Tongue (tissue), 2 donors: ENCODE data around the gene DSTN. TPM values are rescaled to one million over a fixed set of nuclear protein-coding genes. Genes with fewer than 3 reads are reported as not detected.

Experiments used
- DNase-seq: peaks from one replicate; pipeline ENCODE4 v3.0.0-alpha.2; 2015
- total RNA-seq: library from RNA; depleted of rRNA; stranded (reverse); fragments of >200 nt; gene quantifications from one replicate; pipeline ENCODE4 v1.2.3, GENCODE V29; 2014

DSTN gene
- total RNA-seq, 1 donor from 2014 or later = 244 TPM

DNA sequence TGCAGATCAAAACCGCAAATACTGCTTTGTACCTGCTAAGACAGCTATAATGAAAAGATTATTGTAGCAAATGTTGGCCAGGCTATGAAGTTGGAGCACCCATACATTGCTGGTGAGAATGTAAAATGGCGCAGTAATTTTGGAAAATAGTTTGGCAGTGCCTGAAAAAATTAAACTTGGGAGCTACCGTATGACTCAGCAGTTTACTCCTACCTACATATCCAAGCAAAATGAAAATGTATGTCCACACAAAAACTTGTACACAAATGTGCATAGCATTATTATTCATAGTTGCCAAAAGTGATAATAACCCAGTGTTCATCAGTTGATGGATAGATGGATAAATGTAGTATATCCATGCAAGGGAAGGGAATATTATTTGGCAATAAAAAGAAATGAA lies 13.3 kb downstream of the DSTN start:
- DNase-seq = no peak

DNA sequence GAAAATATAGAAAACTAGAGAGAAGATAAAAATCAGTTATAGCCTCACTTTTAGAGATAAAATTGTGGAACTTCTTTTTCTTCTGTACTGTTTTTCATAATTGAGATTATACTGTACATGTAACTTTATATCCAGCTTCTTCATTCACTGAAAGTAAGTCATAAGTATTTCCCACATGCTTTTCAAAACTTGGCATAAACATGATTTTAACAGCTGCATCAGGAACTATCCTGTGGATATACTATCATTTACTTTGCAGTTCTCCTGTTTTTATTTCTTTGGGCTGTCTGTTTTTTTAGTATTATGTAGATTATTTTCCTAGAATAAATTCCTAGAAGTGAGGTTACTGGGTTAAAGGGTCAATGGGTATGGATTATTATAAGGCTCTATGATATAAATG lies 14.8 kb downstream of the DSTN start:
- peak; percentile 78 for DNase-seq

DNA sequence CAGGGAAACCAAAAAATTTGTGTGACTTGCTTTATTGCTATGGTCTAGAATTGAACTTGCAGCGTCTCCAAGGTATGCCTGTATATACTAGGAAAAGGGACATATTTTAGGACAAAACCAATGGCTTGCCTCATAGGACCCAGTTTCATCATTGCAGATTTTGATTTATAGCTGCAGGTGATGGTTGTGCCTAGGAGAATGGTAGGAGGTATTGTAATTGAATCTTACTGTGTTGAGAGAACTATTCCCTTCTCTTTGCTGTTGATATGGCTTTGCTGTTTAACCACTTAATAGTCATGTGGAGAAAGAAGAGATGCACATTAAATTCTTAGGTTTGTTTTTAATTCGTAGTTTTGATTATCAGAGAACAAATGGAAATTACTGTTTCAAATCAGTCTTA lies 16.4 kb downstream of the DSTN start:
- no peak for DNase-seq

GRCh38 chr20:17587148-17587547 lies 17.3 kb downstream of the DSTN start:
- DNase-seq = no peak

DNA sequence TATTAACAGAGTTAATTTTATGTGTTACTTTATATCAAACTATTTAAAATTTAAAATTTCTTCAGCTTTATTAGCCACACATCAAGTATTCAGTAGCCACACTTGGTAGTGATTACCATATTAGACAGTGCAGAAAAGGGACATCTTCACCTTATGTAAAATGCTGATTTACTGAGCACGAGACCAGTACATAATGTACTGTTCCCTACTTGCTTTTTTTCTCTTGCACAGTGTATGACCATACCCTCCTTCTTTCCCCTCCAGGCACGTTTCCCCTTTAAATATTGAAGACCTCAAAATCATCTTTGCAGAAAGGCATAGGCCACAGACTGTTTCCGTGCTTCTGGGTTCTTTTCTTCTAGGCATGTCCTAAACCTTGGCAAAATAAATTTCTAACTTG lies 17.9 kb downstream of the DSTN start:
- no peak for DNase-seq

GRCh38 chr20:17589161-17589834 lies 19.4 kb downstream of the DSTN start:
- no peak for DNase-seq

GRCh38 chr20:17590245-17590644 lies 20.4 kb downstream of the DSTN start:
- no peak for DNase-seq

DNA sequence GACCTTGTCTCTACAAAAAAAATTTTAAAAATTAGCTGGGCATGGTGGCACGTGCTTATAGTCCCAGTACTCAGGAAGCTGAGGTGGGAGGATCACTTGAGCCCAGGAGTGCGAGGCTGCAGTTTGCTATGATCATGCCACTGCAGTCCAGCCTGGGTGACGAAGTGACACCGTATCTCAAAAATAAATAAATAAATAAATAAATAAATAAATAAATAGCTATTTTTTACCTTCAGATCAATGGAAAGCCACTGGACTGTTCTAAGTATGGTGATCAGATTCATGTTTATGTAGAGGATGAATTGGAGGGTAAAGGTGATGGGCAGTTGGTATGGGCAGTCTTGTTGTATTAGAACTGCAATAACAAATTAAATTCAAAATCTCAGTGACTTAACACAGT lies 24.0 kb downstream of the DSTN start:
- no peak for DNase-seq

GRCh38 chr20:17594443-17594842 lies 24.6 kb downstream of the DSTN start:
- DNase-seq = peak; percentile 73

DNA sequence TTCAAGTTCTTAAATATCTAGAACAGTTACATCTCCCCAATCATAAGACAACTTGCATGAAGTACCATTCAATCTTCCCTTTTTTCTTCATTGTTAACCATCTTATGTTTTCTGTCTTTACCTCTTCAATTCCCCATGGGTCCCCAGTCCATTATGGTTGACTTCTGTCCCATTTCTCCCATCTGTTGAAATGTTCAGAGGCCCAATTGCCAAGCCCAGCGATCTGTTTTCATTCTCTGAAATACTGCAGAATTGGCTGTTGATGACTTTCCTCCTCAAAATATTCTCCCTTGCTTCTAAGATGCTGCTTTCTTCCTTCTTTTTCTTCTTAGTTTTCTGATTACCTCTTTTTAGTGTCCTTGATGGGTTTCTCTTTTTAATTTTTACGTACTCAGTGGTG lies 26.0 kb downstream of the DSTN start:
- DNase-seq = no peak

DNA sequence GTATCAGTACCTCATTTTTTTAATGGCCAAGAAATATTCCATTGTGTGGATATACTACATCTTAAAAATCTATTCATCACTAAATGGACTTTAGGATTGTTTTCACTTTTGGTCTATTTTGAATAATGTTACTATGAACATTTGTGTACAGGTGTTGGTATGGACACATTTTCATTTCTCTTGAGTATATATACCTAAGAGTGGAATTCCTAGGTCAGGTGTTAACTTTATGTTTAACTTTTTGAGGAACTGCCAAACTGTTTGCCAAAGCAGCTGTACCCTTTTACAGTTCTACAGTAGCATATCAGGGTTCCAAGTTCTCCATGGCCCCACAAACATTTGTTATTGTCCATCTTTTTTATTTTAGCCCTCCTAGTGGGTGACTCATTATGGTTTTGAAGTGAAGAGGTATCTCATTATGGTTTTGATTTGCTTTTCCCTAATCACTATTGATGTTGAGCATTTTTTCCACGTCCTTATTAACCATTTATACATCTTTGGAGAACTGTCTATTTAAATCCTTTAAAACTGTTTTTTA lies 28.2 kb downstream of the DSTN start:
- no peak for DNase-seq

DNA sequence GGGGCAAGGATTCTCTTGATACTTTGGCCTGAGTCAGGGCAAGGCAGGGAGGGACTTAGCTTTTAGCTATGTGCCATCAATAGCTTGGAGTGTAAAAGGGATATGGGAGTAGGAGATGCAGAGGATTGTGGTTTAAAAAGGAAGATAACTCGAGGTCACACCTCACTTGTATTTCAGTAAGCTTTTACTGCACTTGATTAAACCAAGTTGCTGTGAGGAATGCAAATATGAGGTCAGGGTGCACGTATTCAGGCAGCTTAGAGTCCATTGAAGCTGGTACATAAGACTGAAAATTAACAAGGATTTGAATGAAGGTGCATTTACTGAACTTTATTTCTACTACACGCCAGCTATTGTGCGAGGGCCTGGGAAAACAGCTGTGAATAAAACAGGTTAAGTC lies 32.1 kb downstream of the DSTN start:
- DNase-seq = no peak

DNA sequence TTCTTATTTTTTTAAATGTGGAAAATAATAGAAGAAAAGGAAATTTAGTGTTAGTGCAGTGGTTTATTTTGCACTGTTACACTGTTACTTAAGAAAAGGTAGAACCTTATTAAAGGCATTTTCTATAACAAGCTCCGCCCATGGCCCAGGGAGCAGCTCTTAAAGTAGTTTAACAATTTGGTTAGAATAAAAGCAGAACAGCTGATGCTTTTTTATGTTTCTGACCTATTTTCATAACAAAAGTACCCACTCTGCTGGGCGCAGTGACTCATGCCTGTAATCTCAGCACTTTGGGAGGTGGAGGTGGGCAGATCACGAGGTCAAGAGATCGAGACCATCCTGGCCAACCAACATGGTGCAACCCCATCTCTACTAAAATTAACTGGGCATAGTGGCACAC lies 32.6 kb downstream of the DSTN start:
- DNase-seq = no peak

GRCh38 chr20:17605131-17605660 lies 35.3 kb downstream of the DSTN start:
- DNase-seq = peak; percentile 28

DNA sequence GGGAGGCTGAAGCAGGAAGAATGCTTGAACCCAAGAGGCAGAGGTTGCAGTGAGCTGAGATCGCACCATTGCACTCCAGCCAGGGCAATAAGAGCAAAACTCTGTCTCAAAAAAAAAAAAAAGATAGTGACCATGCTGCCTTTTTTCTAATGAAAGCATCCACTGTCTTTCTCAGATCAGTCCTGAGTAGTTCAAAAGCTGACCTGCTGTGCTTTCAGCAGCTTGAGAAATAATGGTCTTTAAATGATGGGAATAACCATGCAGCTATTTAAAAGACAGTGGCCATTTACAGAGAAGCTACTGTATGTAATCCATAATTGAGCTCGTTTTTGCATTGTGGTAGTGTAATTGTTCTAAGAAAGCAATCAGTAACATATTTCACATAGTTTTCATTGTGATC lies 36.1 kb downstream of the DSTN start:
- no peak for DNase-seq

DNA sequence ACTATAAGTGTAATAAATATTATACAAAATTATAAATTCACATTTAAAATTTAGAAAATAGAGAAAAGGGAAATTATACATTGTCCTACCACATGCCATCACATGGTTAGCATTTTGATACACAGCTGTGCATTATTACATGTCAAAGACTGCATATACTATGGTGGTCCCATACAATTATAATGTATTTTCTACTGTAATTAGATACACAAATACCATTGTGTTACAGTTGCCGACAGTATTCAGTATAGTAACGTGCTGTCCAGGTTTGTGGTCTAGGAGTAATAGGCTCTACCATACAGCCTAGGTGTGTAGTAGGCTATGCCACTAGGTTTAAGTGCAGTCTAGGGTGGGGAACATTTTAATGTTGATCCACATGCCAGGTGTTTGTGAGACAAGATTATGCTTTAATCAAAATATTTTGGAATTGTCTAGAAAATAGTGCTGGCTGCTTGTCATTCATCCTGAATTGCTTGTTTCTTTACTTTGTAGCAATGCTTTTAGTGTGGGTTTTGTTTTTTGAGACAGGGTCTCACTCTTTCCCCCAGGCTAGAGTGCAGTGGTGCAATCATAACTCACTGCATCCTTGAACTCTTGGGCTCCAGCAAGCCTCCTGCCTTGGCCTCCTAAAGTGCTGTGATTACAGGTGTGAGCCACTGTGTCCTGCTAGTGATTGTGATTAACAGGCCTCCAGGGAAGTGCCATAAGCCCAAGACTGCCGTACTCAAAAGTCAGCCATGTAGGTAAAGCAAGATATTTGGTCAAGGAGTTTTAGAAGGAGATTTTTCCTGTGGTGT lies 39.0 kb downstream of the DSTN start:
- DNase-seq = no peak

DNA sequence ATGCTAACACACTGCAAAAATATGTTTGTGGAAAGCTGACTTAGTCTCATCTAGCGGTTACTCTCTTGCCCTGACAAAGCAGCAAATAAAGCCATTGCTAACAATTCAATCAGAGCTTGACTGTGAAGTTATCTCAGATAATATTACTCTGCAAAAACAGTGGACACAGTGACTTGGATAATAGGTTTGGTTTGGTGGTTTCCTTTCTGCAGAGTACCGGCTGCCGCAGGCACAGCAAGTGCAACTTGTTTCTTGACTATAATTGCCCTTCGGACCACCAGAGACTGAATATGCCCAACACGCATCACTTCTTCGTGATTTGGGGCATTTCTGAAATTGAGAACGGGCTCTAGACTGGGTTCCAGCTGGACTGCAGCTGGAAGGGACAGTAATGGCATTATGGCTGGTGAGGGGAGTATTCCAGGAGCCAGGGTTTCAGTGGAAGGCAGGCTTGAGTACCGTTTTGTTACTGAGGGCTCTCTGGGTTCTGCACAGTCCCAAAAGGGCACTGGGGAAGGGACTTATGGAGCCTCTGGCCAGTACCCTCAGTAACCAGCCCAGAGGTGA lies 40.0 kb downstream of the DSTN start:
- no peak for DNase-seq

- DNase-seq = peak; percentile 25
Measured at GRCh38 chr20:17610566-17611289, 40.9 kb downstream of the DSTN start.

GRCh38 chr20:17611290-17611539 lies 41.3 kb downstream of the DSTN start:
- peak; percentile 30 for DNase-seq

DNA sequence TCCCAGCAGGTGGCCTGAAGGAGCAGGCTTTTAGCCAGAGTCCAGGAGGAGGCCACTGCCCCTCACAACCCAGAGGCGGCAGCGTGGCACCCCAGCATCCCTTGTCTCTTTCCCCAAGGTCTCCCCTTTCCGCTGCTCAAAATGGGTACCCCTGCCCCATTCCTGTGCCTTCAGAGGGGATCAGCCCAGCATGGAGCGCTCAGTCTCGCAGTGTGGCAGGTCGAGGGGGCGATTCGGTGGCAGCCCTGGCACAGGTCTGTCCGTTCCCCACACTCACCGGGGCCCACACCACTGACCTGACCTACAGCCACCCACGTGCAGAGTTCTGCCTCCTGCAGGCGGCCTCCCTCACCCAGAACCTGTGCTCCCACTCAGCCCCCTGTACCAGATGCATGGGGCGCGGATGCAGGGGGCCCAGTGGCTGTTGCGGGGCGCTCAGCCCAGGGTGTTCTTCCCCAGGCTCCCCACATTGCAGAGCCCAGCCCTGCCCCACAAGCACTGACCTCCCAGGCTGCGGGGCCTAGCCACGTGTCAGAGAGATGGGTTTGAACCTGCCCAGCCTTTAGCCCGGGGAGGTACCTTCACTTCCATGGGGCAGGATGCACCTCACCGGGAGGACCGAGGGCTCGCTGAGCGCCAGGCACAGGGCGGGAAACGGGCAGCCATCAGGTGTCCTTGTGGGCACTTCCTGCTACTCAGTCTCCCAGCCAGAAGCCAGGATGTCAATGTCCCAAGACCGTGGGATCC lies 41.8 kb downstream of the DSTN start:
- no peak for DNase-seq

DNA sequence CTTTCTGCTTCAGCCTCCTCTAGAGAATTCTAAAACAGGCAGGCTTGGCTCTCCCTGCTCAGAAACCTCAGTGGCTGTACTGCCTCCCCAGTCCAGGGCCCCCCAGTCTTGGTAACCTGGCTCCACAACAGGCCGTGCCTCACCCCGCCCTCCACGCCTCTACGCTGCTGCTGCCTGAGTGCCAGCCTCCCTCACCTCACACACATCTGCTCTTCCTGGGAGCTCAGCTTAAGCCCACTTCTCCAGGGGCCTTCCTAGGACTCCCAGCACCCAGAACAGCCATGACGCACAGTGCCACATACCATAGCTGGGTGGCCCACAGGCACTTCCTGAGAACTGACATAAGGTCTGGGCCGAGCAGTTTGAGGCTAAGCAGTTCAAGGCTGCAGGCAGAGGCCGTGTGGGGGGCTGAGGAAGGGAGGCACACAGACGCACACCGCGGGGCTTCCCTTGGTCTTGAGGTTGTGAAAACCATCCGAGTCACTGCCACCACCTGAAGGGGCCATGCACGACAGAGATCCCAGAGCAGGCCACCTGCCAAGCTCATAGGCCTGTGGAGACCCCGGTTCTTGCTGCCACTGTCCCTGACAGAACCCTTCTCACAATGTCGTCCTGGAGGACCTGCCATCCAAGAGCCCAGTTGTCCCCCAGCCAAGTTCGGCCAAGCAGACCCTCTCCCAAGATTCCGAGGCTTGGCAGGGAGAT lies 42.6 kb downstream of the DSTN start:
- DNase-seq = peak; percentile 32

GRCh38 chr20:17612992-17613327 lies 43.1 kb downstream of the DSTN start:
- no peak for DNase-seq
